ENCODE measurements around the gene LNX1.

The LNX1 gene

DNA sequence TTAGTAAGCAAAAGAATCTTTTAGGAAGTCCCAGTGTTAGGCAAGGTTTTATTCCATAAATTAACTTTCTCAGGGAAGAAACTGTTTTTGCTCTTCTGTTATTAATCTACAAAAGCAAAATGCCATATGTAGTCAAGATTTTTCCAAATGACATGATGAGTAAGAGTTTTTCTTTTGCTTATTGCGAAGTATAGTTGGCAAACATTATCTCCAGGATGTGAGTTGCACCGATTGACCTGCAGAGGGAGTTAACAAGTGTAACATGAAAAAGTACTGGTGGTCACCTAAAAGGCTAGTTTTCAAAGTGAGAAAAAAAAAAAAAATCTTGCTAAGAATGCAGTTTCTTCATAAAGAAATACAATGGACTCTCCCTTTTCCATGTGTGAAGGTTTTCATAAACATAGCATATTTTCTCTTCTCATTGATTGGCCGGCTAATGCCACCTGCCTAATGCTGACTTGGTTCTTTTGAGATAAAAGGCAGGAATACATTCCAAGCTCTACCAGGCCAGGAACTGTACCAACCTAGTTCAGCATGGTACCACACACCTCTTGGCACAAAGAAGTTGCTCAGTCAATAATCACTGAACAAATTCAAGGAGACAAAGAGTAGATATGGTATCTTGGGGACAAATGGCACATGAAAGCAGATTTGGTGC, 100.2 kb downstream of the LNX1 start:
- peak; percentile 68 for DNase-seq (ENCODE audit: low read depth)
- H3K4me3 ChIP-seq (ENCODE audit: low read depth, low read length) = no peak overlapping the region

DNA sequence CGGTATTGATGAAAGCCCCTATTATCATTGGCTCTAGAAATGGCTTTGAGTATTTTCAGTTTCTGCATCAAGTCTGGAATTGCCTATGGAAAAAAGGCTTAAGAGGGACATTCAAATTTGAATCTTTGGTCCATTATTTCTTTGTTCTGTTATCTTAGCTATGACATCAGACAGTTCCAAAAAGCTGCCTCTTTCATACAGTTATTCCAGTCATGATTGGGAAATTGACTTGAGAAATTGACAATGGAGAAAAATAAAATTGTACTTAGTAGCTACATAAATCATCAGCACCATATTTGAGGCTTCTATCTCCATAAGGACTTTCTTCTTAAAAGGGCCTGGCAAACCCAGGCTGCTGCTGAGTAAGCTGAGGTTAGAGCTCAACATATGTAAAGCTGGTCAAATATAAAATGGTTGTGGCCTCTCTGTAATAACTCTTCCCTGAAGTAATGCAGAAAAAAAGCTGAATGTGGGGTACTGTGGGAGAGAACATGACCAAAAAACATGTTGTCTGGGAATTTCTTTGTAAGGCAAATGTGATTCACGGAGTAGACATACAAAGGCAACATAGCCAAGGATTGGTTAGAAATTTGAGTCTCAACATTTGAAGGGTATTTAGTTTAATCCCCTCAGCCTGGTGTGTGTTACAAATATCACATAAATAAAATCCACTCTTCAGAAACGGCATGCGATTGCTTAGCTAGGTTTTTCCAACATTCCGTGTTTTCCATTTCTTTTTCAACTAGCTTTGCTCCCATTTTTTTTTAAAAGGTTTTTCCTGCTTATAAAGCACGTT, 100.9 kb downstream of the LNX1 start:
- TF ChIP-seq, protein P1, sequence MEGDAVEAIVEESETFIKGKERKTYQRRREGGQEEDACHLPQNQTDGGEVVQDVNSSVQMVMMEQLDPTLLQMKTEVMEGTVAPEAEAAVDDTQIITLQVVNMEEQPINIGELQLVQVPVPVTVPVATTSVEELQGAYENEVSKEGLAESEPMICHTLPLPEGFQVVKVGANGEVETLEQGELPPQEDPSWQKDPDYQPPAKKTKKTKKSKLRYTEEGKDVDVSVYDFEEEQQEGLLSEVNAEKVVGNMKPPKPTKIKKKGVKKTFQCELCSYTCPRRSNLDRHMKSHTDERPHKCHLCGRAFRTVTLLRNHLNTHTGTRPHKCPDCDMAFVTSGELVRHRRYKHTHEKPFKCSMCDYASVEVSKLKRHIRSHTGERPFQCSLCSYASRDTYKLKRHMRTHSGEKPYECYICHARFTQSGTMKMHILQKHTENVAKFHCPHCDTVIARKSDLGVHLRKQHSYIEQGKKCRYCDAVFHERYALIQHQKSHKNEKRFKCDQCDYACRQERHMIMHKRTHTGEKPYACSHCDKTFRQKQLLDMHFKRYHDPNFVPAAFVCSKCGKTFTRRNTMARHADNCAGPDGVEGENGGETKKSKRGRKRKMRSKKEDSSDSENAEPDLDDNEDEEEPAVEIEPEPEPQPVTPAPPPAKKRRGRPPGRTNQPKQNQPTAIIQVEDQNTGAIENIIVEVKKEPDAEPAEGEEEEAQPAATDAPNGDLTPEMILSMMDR (IDR thresholded peaks at IDR 0.05; ENCODE audit: low read depth, low read length) = no peak
- TF ChIP-seq MYC (IDR thresholded peaks at IDR 0.05; ENCODE audit: low read depth, low read length) = no peak
- TF ChIP-seq, protein P2, sequence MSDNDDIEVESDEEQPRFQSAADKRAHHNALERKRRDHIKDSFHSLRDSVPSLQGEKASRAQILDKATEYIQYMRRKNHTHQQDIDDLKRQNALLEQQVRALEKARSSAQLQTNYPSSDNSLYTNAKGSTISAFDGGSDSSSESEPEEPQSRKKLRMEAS (IDR thresholded peaks at IDR 0.05; ENCODE audit: low read depth, low read length) = no peak
- no peak for TF ChIP-seq POLR2A (IDR thresholded peaks at IDR 0.05; ENCODE audit: extremely low read depth, insufficient read length)
- DNase-seq (ENCODE audit: low read depth) = no peak
- no peak overlapping the region for H3K4me3 ChIP-seq (ENCODE audit: low read depth, low read length)

More for the DNA sequence above, 100.2 kb downstream of the LNX1 start:
- TF ChIP-seq, protein P1 (IDR thresholded peaks at IDR 0.05; ENCODE audit: low read depth, low read length) = peak; percentile 77
- no peak for TF ChIP-seq POLR2A (IDR thresholded peaks at IDR 0.05; ENCODE audit: extremely low read depth, insufficient read length)

DNA sequence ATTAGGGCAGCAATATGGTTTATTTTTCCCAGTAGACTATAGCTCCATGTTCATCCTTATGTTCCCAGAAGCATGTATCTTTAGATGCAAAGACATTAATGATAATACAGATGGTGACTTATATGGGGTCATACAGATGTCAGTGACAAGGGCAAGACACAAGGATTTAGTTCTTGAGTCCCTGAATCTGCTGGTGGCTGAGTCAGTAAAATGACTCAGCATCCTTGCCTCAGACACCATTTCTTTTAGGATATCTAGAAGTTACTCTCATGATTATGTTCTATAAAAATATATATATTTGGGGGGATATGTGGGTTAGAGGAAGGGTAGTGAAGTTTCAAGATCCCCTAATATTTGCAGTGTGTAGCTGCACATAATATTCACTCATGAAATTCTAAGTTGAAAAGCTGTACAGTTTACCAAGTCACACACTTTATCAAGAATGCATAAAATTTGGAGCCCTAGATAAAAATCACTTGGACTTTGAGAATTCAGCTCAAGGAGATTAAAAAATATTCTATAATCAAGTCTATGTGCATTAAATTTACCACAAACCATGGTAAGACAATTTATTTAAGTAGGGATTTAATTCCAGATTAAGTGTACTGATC, 101.9 kb downstream of the LNX1 start:
- DNase-seq (ENCODE audit: low read depth) = peak; percentile 30
- TF ChIP-seq POLR2A (IDR thresholded peaks at IDR 0.05; ENCODE audit: extremely low read depth, insufficient read length) = no peak
- TF ChIP-seq, protein P1 (IDR thresholded peaks at IDR 0.05; ENCODE audit: low read depth, low read length) = no peak
- TF ChIP-seq, protein P2 (IDR thresholded peaks at IDR 0.05; ENCODE audit: low read depth, low read length) = no peak
- TF ChIP-seq MYC (IDR thresholded peaks at IDR 0.05; ENCODE audit: low read depth, low read length) = no peak
- no peak overlapping the region for H3K4me3 ChIP-seq (ENCODE audit: low read depth, low read length)

DNA sequence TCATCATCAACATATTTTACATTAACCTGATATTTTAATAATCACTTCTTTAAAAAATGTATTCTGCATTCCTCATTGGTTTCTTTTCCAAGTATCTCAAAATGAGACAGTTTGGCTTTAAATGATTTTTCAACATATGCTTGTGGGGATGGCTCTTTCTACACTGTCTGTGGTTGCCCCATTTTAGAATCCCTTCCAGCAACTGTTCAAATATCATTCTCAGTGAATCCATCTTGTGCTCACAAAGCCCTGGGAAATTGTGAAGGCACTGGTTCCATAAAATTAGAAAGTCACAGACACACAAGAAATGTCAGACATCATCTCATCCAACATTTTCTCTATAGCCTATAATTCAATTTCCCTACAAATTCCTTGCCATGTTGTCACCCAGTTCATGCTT, 103.5 kb downstream of the LNX1 start:
- no peak for DNase-seq (ENCODE audit: low read depth)
- TF ChIP-seq, protein P1 (IDR thresholded peaks at IDR 0.05; ENCODE audit: low read depth, low read length) = no peak
- TF ChIP-seq, protein P2 (IDR thresholded peaks at IDR 0.05; ENCODE audit: low read depth, low read length) = no peak
- TF ChIP-seq POLR2A (IDR thresholded peaks at IDR 0.05; ENCODE audit: extremely low read depth, insufficient read length) (no peak), MYC (IDR thresholded peaks at IDR 0.05; ENCODE audit: low read depth, low read length) (no peak)

DNA sequence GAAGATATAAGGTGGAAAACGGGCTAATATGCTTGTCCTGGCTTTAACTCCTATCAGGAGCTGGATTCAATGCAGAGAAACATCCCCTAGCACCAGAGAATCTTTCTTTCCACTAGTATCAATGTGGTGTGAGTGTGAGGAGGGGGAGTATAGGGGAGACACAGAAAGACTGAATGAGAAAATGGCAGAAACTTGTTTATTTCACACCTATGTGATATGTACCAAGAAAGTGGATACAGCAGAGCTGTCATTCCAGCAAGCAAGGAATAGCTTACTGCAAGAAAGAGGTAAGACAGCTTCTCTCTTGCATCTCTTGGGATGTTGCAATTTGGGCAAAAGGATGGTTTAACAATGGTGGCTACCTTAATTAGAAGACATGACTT, 105.6 kb downstream of the LNX1 start:
- TF ChIP-seq, protein P1 (IDR thresholded peaks at IDR 0.05; ENCODE audit: low read depth, low read length) = no peak
- DNase-seq (ENCODE audit: low read depth) = no peak
- H3K4me3 ChIP-seq (ENCODE audit: low read depth, low read length) = no peak overlapping the region

More for the DNA sequence above, 103.5 kb downstream of the LNX1 start:
- H3K4me3 ChIP-seq (ENCODE audit: low read depth, low read length) = no peak overlapping the region

Data from NB4 (cell line).